Measurements from ENCODE around the gene SMIM43. TPM values are rescaled to one million over a fixed set of nuclear protein-coding genes. Genes with fewer than 3 reads are reported as not detected.

SMIM43 gene
- total RNA-seq, 1 experiment from 2014 or later, result 0.33 TPM

DNA sequence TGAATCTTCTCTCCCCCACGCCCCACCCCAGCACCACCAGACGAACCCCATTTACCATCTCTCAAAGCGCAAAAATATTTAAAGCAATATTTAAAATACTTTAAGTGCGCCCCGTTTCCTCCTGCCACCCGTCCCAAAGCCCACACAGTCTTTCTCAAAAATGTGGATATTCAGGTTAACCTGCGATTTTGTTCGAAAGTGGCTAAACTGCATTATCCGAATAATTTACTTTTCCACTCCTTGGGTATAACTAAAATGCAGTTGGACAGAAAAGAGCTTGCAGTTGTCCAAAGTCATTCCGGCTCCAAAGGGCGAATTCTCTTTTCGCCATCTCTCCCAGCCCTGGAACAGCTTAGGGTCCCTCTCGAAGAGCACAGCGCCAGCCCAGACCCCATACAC, 662 bp downstream of the SMIM43 start:
- no peak for DNase-seq (ENCODE audit: low spot score)
- peaks cover 18% of the 10 kb centered on the region for H3K4me1 Mint-ChIP-seq
- CTCF ChIA-PET, result interaction anchor here (0.9 kb wide), 1 partner anchor 302 kb away, joined by 3 read pairs; no protein-coding TSS in a partner anchor
- no peak for TF ChIP-seq CREM (CRISPR knock-in tag; IDR thresholded peaks at IDR 0.05)
- no peak for TF ChIP-seq MXD4 (CRISPR knock-in tag; IDR thresholded peaks at IDR 0.05; ENCODE audit: borderline replicate concordance)
- no peak for TF ChIP-seq GRHL2 (CRISPR knock-in tag; IDR thresholded peaks at IDR 0.05; ENCODE audit: insufficient replicate concordance, severe bottlenecking)
- no peak for TF ChIP-seq ZNF138 (CRISPR knock-in tag; conservative IDR thresholded peaks at IDR 0.05)
- POLR2A ChIA-PET, result interaction anchor here (1.3 kb wide), 1 partner anchor 68 kb away, joined by 5 read pairs; the partner anchor contains the start of gene ANXA5
- no peak for ATAC-seq
- H3K4me3 Mint-ChIP-seq, result peak overlapping the region; percentile 78
- H3K9me3 Mint-ChIP-seq, result no peaks in the 10 kb centered on the region
- H3K36me3 Mint-ChIP-seq, result no peaks in the 10 kb centered on the region
- no peak overlapping the region for H3K27ac Mint-ChIP-seq
- H3K27me3 Mint-ChIP-seq (ENCODE audit: low read depth), result peaks cover 99% of the 10 kb centered on the region

DNA sequence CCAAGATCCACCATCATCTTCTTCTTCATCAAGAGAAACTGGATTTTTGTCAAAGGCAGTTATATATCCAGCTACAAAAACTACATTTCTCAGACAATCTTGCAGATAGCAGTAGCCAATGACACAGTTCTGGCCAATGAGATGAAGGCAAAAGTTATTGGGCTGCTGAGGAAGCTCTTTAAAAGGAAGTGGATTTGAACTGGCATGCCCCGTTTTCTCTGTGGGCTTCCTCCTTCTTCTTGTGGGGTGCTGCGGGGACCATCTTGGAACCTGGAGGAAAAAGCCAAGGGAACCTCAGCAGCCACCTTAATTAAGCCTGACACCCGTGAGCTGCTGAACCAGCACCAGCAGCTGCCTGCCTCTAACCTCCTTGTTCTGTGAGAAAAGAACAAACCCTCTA, 4.8 kb downstream of the SMIM43 start:
- CTCF ChIA-PET, result no interaction called here
- Mint-ChIP-seq H3K27me3 (ENCODE audit: low read depth) (peaks cover 70% of the 10 kb centered on the region), H3K36me3 (no peaks in the 10 kb centered on the region), H3K9me3 (no peaks in the 10 kb centered on the region), H3K27ac (no peak overlapping the region), H3K4me3 (no peak overlapping the region), H3K4me1 (peaks cover 9% of the 10 kb centered on the region)
- TF ChIP-seq ZNF416 (CRISPR knock-in tag; IDR thresholded peaks at IDR 0.05), result no peak
- TF ChIP-seq, protein P1, sequence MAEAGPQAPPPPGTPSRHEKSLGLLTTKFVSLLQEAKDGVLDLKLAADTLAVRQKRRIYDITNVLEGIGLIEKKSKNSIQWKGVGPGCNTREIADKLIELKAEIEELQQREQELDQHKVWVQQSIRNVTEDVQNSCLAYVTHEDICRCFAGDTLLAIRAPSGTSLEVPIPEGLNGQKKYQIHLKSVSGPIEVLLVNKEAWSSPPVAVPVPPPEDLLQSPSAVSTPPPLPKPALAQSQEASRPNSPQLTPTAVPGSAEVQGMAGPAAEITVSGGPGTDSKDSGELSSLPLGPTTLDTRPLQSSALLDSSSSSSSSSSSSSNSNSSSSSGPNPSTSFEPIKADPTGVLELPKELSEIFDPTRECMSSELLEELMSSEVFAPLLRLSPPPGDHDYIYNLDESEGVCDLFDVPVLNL (CRISPR knock-in tag; IDR thresholded peaks at IDR 0.05; ENCODE audit: borderline replicate concordance, low read depth), result no peak
- TF ChIP-seq IRF2 (CRISPR knock-in tag; IDR thresholded peaks at IDR 0.05; ENCODE audit: borderline replicate concordance, low read depth), result no peak
- no peak for TF ChIP-seq JAZF1 (CRISPR knock-in tag; IDR thresholded peaks at IDR 0.05)
- TF ChIP-seq PREB (CRISPR knock-in tag; IDR thresholded peaks at IDR 0.05; ENCODE audit: borderline replicate concordance), result no peak
- TF ChIP-seq, protein P2, sequence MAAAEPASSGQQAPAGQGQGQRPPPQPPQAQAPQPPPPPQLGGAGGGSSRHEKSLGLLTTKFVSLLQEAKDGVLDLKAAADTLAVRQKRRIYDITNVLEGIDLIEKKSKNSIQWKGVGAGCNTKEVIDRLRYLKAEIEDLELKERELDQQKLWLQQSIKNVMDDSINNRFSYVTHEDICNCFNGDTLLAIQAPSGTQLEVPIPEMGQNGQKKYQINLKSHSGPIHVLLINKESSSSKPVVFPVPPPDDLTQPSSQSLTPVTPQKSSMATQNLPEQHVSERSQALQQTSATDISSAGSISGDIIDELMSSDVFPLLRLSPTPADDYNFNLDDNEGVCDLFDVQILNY (CRISPR knock-in tag; IDR thresholded peaks at IDR 0.05), result no peak
- no peak for TF ChIP-seq STAT6 (CRISPR knock-in tag; conservative IDR thresholded peaks at IDR 0.05; ENCODE audit: low read depth)
- TF ChIP-seq ZNF263 (CRISPR knock-in tag; IDR thresholded peaks at IDR 0.05; ENCODE audit: low read depth), result no peak
- no peak for TF ChIP-seq FOXP1 (CRISPR knock-in tag; IDR thresholded peaks at IDR 0.05; ENCODE audit: borderline replicate concordance)
- no peak for TF ChIP-seq PRRX2 (CRISPR knock-in tag; IDR thresholded peaks at IDR 0.05)
- DNase-seq (ENCODE audit: low spot score) (no peak), ATAC-seq (no peak)
- POLR2A ChIA-PET, result interaction anchor here (1.2 kb wide), 1 partner anchor 19 kb away, joined by 3 read pairs; no protein-coding TSS in a partner anchor

DNA sequence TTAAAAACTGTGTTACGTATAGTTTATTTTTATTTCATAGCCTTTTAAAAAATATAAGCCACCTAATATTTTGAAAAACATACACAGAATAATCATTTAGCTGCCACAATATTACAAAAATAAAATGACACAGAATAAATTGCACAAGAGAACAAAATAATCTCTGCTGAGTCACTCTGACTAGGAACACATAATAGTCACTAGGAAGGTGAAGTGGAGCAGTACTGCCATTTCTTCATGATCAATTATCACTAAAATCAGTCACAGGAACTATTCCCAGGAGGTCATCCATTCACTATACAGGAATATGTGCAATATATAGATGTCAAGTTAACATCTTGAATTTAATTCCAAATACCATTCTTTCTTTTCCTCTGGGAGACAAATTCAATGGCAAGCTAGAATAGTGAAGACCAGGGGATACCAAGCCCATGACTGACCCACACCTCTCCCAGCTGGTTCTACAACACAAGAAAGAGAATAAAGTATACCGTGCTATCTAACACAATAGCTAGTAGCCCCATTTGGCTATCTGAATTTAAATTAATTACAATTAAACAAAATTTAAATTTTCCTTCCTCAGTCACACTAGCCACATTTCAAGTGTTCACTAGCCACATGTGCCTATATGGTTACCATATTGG, 5.9 kb downstream of the SMIM43 start:
- Mint-ChIP-seq H3K9me3 (no peaks in the 10 kb centered on the region), H3K27ac (no peak overlapping the region), H3K4me1 (peaks cover 4% of the 10 kb centered on the region), H3K27me3 (ENCODE audit: low read depth) (peaks cover 67% of the 10 kb centered on the region), H3K36me3 (no peaks in the 10 kb centered on the region), H3K4me3 (no peak overlapping the region)
- DNase-seq (ENCODE audit: low spot score), result no peak
- POLR2A ChIA-PET, result no interaction called here
- CTCF ChIA-PET, result no interaction called here
- ATAC-seq, result no peak
- TF ChIP-seq, protein P3, sequence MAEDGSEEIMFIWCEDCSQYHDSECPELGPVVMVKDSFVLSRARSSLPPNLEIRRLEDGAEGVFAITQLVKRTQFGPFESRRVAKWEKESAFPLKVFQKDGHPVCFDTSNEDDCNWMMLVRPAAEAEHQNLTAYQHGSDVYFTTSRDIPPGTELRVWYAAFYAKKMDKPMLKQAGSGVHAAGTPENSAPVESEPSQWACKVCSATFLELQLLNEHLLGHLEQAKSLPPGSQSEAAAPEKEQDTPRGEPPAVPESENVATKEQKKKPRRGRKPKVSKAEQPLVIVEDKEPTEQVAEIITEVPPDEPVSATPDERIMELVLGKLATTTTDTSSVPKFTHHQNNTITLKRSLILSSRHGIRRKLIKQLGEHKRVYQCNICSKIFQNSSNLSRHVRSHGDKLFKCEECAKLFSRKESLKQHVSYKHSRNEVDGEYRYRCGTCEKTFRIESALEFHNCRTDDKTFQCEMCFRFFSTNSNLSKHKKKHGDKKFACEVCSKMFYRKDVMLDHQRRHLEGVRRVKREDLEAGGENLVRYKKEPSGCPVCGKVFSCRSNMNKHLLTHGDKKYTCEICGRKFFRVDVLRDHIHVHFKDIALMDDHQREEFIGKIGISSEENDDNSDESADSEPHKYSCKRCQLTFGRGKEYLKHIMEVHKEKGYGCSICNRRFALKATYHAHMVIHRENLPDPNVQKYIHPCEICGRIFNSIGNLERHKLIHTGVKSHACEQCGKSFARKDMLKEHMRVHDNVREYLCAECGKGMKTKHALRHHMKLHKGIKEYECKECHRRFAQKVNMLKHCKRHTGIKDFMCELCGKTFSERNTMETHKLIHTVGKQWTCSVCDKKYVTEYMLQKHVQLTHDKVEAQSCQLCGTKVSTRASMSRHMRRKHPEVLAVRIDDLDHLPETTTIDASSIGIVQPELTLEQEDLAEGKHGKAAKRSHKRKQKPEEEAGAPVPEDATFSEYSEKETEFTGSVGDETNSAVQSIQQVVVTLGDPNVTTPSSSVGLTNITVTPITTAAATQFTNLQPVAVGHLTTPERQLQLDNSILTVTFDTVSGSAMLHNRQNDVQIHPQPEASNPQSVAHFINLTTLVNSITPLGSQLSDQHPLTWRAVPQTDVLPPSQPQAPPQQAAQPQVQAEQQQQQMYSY (CRISPR knock-in tag; IDR thresholded peaks at IDR 0.05), result no peak
- TF ChIP-seq, protein P4, sequence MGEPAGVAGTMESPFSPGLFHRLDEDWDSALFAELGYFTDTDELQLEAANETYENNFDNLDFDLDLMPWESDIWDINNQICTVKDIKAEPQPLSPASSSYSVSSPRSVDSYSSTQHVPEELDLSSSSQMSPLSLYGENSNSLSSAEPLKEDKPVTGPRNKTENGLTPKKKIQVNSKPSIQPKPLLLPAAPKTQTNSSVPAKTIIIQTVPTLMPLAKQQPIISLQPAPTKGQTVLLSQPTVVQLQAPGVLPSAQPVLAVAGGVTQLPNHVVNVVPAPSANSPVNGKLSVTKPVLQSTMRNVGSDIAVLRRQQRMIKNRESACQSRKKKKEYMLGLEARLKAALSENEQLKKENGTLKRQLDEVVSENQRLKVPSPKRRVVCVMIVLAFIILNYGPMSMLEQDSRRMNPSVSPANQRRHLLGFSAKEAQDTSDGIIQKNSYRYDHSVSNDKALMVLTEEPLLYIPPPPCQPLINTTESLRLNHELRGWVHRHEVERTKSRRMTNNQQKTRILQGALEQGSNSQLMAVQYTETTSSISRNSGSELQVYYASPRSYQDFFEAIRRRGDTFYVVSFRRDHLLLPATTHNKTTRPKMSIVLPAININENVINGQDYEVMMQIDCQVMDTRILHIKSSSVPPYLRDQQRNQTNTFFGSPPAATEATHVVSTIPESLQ (CRISPR knock-in tag; IDR thresholded peaks at IDR 0.05), result no peak
- TF ChIP-seq ZNF317 (CRISPR knock-in tag; IDR thresholded peaks at IDR 0.05; ENCODE audit: borderline replicate concordance, low read depth) (no peak), FOXP1 (CRISPR knock-in tag; IDR thresholded peaks at IDR 0.05; ENCODE audit: borderline replicate concordance) (no peak)
